HUES64 (cell line): ENCODE measurements around the gene DOCK10.

Experiments used
- H3K27ac ChIP-seq: 2 replicates; pipeline ENCODE4 v1.7.0; 2013; ENCODE audit warnings: low read depth, low read length, inconsistent platforms
- H3K27me3 ChIP-seq: 2 replicates; pipeline ENCODE4 v1.6.1; 2013; ENCODE audit warnings: mild to moderate bottlenecking, low read length; ENCODE audit not compliant: insufficient read depth
- H3K36me3 ChIP-seq: 2 replicates; pipeline ENCODE4 v1.6.1; 2013; ENCODE audit warnings: mild to moderate bottlenecking, low read length; ENCODE audit not compliant: insufficient read depth
- H3K4me1 ChIP-seq: 2 replicates; pipeline ENCODE4 v1.6.1; 2013; ENCODE audit warnings: mild to moderate bottlenecking, low read length, moderate library complexity; ENCODE audit not compliant: insufficient read depth
- H3K4me3 ChIP-seq: 2 replicates; pipeline ENCODE4 v1.5.1; 2013; ENCODE audit warnings: mild to moderate bottlenecking, low read length, moderate library complexity
- H3K9ac ChIP-seq: 2 replicates; pipeline ENCODE4 v1.6.1; 2013; ENCODE audit warnings: mild to moderate bottlenecking, low read depth, low read length
- H3K9me3 ChIP-seq: 2 replicates; pipeline ENCODE4 v1.6.1; 2013; ENCODE audit warnings: low read depth, low read length; ENCODE audit not compliant: insufficient read depth
- WGBS: fragments of 150-250, 120-280 bp; methylation state at CpG from one replicate; pipeline ENCODE4 v1.1.7; 2013; ENCODE audit warnings: missing lambda C conversion rate; 5-methylcytosine and 5-hydroxymethylcytosine counted together

The DOCK10 gene

GRCh38 chr2:225010804-225011203 is 31.5 kb downstream of the DOCK10 start:
- Histone ChIP-seq H3K4me1 (peaks cover 4% of the 10 kb centered on the region; the same call in 1 of the 2 replicates), H3K27ac (no peak overlapping the region)

GRCh38 chr2:225009768-225010167 is 32.5 kb downstream of the DOCK10 start:
- no peaks in the 10 kb centered on the region for H3K9me3 ChIP-seq
- 76% methylated on average over 2 of the region's 2 CpGs for WGBS
- H3K4me1 ChIP-seq: peaks cover 4% of the 10 kb centered on the region; the same call in 1 of the 2 replicates
- H3K27me3 ChIP-seq: no peaks in the 10 kb centered on the region
- H3K27ac ChIP-seq: no peak overlapping the region
- no peak overlapping the region for H3K9ac ChIP-seq
- H3K36me3 ChIP-seq: no peaks in the 10 kb centered on the region
- H3K4me3 ChIP-seq: no peak overlapping the region

More at GRCh38 chr2:225010804-225011203, 31.5 kb downstream of the DOCK10 start:
- no peak overlapping the region for H3K4me3 ChIP-seq
- WGBS: 92% methylated on average over 4 of the region's 4 CpGs
- H3K27me3 ChIP-seq: no peaks in the 10 kb centered on the region
- no peaks in the 10 kb centered on the region for H3K36me3 ChIP-seq
- H3K9ac ChIP-seq: no peak overlapping the region
- no peaks in the 10 kb centered on the region for H3K9me3 ChIP-seq

- Histone ChIP-seq H3K4me1 (peaks cover 4% of the 10 kb centered on the region; the same call in 1 of the 2 replicates), H3K27ac (no peak overlapping the region), H3K9me3 (no peaks in the 10 kb centered on the region), H3K36me3 (no peaks in the 10 kb centered on the region), H3K4me3 (no peak overlapping the region), H3K9ac (no peak overlapping the region), H3K27me3 (no peaks in the 10 kb centered on the region)
- 44% methylated on average over 4 of the region's 5 CpGs for WGBS
Measured at GRCh38 chr2:225008935-225009334, 33.3 kb downstream of the DOCK10 start.

GRCh38 chr2:225008179-225008856 is 34.0 kb downstream of the DOCK10 start:
- H3K9me3 ChIP-seq: no peaks in the 10 kb centered on the region
- H3K9ac ChIP-seq: no peak overlapping the region
- H3K27ac ChIP-seq: no peak overlapping the region
- H3K27me3 ChIP-seq: no peaks in the 10 kb centered on the region
- WGBS: 94% methylated on average over 3 of the region's 3 CpGs
- no peaks in the 10 kb centered on the region for H3K36me3 ChIP-seq
- no peak overlapping the region for H3K4me3 ChIP-seq
- peaks cover 4% of the 10 kb centered on the region; the same call in 1 of the 2 replicates for H3K4me1 ChIP-seq

- no peak overlapping the region for H3K27ac ChIP-seq
Measured at GRCh38 chr2:225006730-225007129, 35.5 kb downstream of the DOCK10 start.

GRCh38 chr2:225004597-225004996 is 37.7 kb downstream of the DOCK10 start:
- Histone ChIP-seq H3K27ac (no peak overlapping the region), H3K36me3 (no peaks in the 10 kb centered on the region), H3K4me1 (0 out of 2 replicates have a peak, but pooled peaks cover 4% of the 10 kb centered on the region), H3K4me3 (no peak overlapping the region), H3K27me3 (no peaks in the 10 kb centered on the region), H3K9me3 (no peaks in the 10 kb centered on the region), H3K9ac (no peak overlapping the region)
- 58% methylated on average over 2 of the region's 2 CpGs for WGBS

More at GRCh38 chr2:225006730-225007129, 35.5 kb downstream of the DOCK10 start:
- Histone ChIP-seq H3K4me1 (0 out of 2 replicates have a peak, but pooled peaks cover 4% of the 10 kb centered on the region), H3K36me3 (no peaks in the 10 kb centered on the region), H3K27me3 (no peaks in the 10 kb centered on the region), H3K9ac (no peak overlapping the region), H3K4me3 (no peak overlapping the region), H3K9me3 (no peaks in the 10 kb centered on the region)
- 100% methylated on average over 2 of the region's 2 CpGs for WGBS

- H3K4me1 ChIP-seq: no peaks in the 10 kb centered on the region
- no peak overlapping the region for H3K9ac ChIP-seq
- H3K9me3 ChIP-seq: no peaks in the 10 kb centered on the region
- H3K27ac ChIP-seq: no peak overlapping the region
- no peak overlapping the region for H3K4me3 ChIP-seq
- 85% methylated on average over 5 of the region's 5 CpGs for WGBS
- H3K36me3 ChIP-seq: no peaks in the 10 kb centered on the region
- no peaks in the 10 kb centered on the region for H3K27me3 ChIP-seq
Measured at GRCh38 chr2:225002656-225003045, 39.6 kb downstream of the DOCK10 start.

GRCh38 chr2:225002039-225002655 is 40.1 kb downstream of the DOCK10 start:
- Histone ChIP-seq H3K36me3 (no peaks in the 10 kb centered on the region), H3K4me3 (no peak overlapping the region), H3K9me3 (no peaks in the 10 kb centered on the region), H3K27ac (no peak overlapping the region), H3K9ac (no peak overlapping the region), H3K27me3 (no peaks in the 10 kb centered on the region), H3K4me1 (no peaks in the 10 kb centered on the region)
- 73% methylated on average over 6 of the region's 6 CpGs for WGBS

GRCh38 chr2:224999754-225000153 is 42.5 kb downstream of the DOCK10 start:
- H3K4me1 ChIP-seq: no peaks in the 10 kb centered on the region
- no peak overlapping the region for H3K4me3 ChIP-seq
- H3K9me3 ChIP-seq: no peaks in the 10 kb centered on the region
- WGBS: 97% methylated on average over 3 of the region's 3 CpGs
- no peaks in the 10 kb centered on the region for H3K36me3 ChIP-seq
- no peak overlapping the region for H3K9ac ChIP-seq
- no peak overlapping the region for H3K27ac ChIP-seq
- no peaks in the 10 kb centered on the region for H3K27me3 ChIP-seq

GRCh38 chr2:224999321-224999720 is 42.9 kb downstream of the DOCK10 start:
- no peaks in the 10 kb centered on the region for H3K36me3 ChIP-seq
- no peak overlapping the region for H3K27ac ChIP-seq
- 90% methylated on average over 1 of the region's 1 CpG for WGBS
- H3K27me3 ChIP-seq: no peaks in the 10 kb centered on the region
- no peak overlapping the region for H3K9ac ChIP-seq
- no peaks in the 10 kb centered on the region for H3K9me3 ChIP-seq
- no peak overlapping the region for H3K4me3 ChIP-seq
- no peaks in the 10 kb centered on the region for H3K4me1 ChIP-seq

- Histone ChIP-seq H3K27ac (no peak overlapping the region), H3K9ac (no peak overlapping the region), H3K9me3 (no peaks in the 10 kb centered on the region), H3K36me3 (no peaks in the 10 kb centered on the region), H3K4me3 (no peak overlapping the region), H3K4me1 (no peaks in the 10 kb centered on the region), H3K27me3 (no peaks in the 10 kb centered on the region)
- 94% methylated on average over 8 of the region's 8 CpGs for WGBS
Measured at GRCh38 chr2:224997802-224998201, 44.5 kb downstream of the DOCK10 start.
